ENCODE measurements around the gene PIK3C2G.
"Not testable (repeated sequence)": the region's sequence is repeated elsewhere in the genome, so short reads cannot be mapped to it uniquely, and the experiment has no call there.

Gene PIK3C2G

GRCh38 chr12:18483698-18484325 is 222.5 kb downstream of the PIK3C2G start:
- H3K27ac ChIP-seq (ENCODE audit: low read length), result no peak overlapping the region
- no peak overlapping the region for H3K4me3 ChIP-seq (ENCODE audit: low read length)
- no peaks in the 10 kb centered on the region for H3K36me3 ChIP-seq (ENCODE audit: control insufficient read depth, insufficient read depth, low read length)
- no peaks in the 10 kb centered on the region for H3K9me3 ChIP-seq (ENCODE audit: control insufficient read depth, insufficient read depth, low read length)
- H3K27me3 ChIP-seq (ENCODE audit: control insufficient read depth, insufficient read depth, low read length), result no peaks in the 10 kb centered on the region
- no peak for DNase-seq (ENCODE audit: low read depth, low spot score)
- no CpG with 5 or more reads among the region's 3 CpGs for WGBS (ENCODE audit: insufficient coverage, insufficient read length)
- 0 out of 2 replicates have a peak, but pooled peaks cover 2% of the 10 kb centered on the region for H3K4me1 ChIP-seq (ENCODE audit: control insufficient read depth, insufficient read depth, low read length)

DNA sequence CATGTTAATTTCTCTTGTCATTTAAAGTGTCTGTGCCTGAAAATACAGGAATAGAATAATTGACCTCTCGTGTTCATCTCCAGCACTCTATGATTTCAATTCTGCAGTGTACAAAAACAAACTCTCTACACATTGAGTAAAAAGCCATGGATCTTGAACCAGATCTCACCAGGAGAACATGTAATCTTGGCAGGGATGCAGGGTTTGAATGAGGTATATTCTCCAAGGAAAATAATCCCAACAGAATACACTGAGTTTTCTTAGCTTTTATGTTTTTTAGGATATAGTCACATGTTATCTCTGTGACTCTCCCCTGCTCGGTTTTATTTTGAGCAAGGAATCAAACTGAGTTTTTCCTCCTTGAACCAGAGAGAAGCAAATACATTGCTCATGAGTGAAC is 224.7 kb downstream of the PIK3C2G start:
- Histone ChIP-seq H3K36me3 (ENCODE audit: control insufficient read depth, insufficient read depth, low read length) (no peaks in the 10 kb centered on the region), H3K9me3 (ENCODE audit: control insufficient read depth, insufficient read depth, low read length) (no peaks in the 10 kb centered on the region), H3K4me3 (ENCODE audit: low read length) (no peak overlapping the region), H3K27ac (ENCODE audit: low read length) (no peak overlapping the region), H3K27me3 (ENCODE audit: control insufficient read depth, insufficient read depth, low read length) (no peaks in the 10 kb centered on the region), H3K4me1 (ENCODE audit: control insufficient read depth, insufficient read depth, low read length) (0 out of 2 replicates have a peak, but pooled peaks cover 2% of the 10 kb centered on the region)
- no CpG with 5 or more reads among the region's 2 CpGs for WGBS (ENCODE audit: insufficient coverage, insufficient read length)
- no peak for DNase-seq (ENCODE audit: low read depth, low spot score)

DNA sequence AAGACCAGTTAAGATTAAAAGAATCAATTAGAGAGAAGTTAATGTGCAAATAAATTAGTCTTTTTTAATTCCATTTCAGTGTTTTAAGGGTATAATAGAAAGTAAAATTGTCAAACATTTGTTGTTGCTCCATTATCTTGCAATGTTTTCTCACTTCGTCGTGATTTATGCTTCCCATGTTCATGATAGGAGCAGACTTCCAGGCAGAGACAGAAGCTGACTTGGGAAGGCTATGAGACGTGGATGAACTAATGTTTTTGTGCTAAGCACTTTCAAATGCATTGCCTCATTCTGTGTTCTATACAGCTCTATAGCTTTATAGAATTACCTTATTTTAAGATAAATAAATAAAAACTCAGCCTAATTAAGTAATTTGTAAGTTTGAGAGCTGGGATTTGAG is 226.2 kb downstream of the PIK3C2G start:
- H3K4me1 ChIP-seq (ENCODE audit: control insufficient read depth, insufficient read depth, low read length), result 0 out of 2 replicates have a peak, but pooled peaks cover 2% of the 10 kb centered on the region
- WGBS (ENCODE audit: insufficient coverage, insufficient read length), result no CpG with 5 or more reads among the region's 3 CpGs
- no peak for DNase-seq (ENCODE audit: low read depth, low spot score)
- no peaks in the 10 kb centered on the region for H3K27me3 ChIP-seq (ENCODE audit: control insufficient read depth, insufficient read depth, low read length)
- H3K9me3 ChIP-seq (ENCODE audit: control insufficient read depth, insufficient read depth, low read length), result no peaks in the 10 kb centered on the region
- H3K4me3 ChIP-seq (ENCODE audit: low read length), result no peak overlapping the region
- H3K27ac ChIP-seq (ENCODE audit: low read length), result no peak overlapping the region
- H3K36me3 ChIP-seq (ENCODE audit: control insufficient read depth, insufficient read depth, low read length), result no peaks in the 10 kb centered on the region

DNA sequence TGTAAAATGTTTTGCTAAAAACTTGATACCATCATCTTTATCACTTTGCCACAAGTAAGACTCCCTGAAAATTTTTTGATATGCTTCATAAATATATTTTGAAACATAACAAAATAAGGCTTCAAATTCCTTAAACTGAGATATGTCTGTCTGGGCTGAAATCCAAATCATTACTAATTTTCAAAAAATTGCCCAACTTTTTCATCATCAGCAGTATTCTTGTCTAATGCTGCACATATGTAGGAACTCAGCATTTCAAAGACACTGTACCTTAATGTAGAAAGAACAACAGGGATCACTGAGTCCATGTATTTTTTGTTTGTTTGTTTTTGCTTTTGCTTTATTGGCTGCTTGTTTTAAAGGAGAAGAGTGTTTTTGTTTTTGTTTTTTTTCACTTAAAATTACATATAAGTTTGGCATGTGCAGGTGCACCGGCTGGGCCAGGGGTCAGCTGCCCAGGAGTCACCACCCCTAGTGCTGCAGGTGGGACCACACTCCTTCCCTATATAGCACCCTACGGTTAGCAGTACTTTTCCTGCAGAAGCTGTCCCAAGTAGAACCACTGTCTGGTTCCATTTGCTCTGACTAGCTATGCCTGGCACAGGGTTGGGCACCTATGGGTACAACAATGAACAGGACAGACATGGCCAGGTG is 231.2 kb downstream of the PIK3C2G start:
- Histone ChIP-seq H3K4me1 (ENCODE audit: control insufficient read depth, insufficient read depth, low read length) (no peaks in the 10 kb centered on the region), H3K9me3 (ENCODE audit: control insufficient read depth, insufficient read depth, low read length) (no peaks in the 10 kb centered on the region), H3K4me3 (ENCODE audit: low read length) (no peak overlapping the region), H3K27ac (ENCODE audit: low read length) (no peak overlapping the region), H3K36me3 (ENCODE audit: control insufficient read depth, insufficient read depth, low read length) (no peaks in the 10 kb centered on the region), H3K27me3 (ENCODE audit: control insufficient read depth, insufficient read depth, low read length) (no peaks in the 10 kb centered on the region)
- no CpG with 5 or more reads among the region's 2 CpGs for WGBS (ENCODE audit: insufficient coverage, insufficient read length)
- no peak for DNase-seq (ENCODE audit: low read depth, low spot score)

- no peak for DNase-seq (ENCODE audit: low read depth, low spot score)
- Histone ChIP-seq H3K27me3 (ENCODE audit: control insufficient read depth, insufficient read depth, low read length) (no peaks in the 10 kb centered on the region), H3K4me1 (ENCODE audit: control insufficient read depth, insufficient read depth, low read length) (no peaks in the 10 kb centered on the region), H3K9me3 (ENCODE audit: control insufficient read depth, insufficient read depth, low read length) (no peaks in the 10 kb centered on the region), H3K27ac (ENCODE audit: low read length) (no peak overlapping the region), H3K4me3 (ENCODE audit: low read length) (no peak overlapping the region), H3K36me3 (ENCODE audit: control insufficient read depth, insufficient read depth, low read length) (no peaks in the 10 kb centered on the region)
- WGBS (ENCODE audit: insufficient coverage, insufficient read length), result no CpG with 5 or more reads among the region's 2 CpGs
These were observed 234.8 kb downstream of the PIK3C2G start for GRCh38 chr12:18496156-18496555.

DNA sequence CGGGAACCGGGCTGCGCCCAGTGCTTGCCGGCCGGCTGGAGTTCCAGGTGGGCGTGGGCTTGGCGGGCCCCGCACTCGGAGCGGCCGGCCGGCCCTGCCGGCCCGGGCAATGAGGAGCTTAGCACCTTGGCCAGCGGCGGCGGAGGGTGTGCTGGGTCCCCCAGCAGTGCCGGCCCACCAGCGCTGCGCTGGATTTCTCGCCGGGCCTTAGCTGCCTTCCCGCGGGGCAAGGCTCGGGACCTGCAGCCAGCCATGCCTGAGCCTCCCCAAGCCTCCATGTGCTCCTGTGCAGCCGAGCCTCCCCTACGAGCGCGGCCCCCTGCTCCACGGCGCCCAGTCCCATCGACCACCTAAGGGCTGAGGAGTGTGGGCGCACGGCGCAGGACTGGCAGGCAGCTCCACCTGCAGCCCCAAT is 238.8 kb downstream of the PIK3C2G start:
- not testable (repeated sequence) for H3K4me3 ChIP-seq (ENCODE audit: low read length); H3K4me1 ChIP-seq (ENCODE audit: control insufficient read depth, insufficient read depth, low read length); H3K36me3 ChIP-seq (ENCODE audit: control insufficient read depth, insufficient read depth, low read length); H3K27me3 ChIP-seq (ENCODE audit: control insufficient read depth, insufficient read depth, low read length); H3K9me3 ChIP-seq (ENCODE audit: control insufficient read depth, insufficient read depth, low read length); DNase-seq (ENCODE audit: low read depth, low spot score); H3K27ac ChIP-seq (ENCODE audit: low read length)
- WGBS (ENCODE audit: insufficient coverage, insufficient read length), result no CpG with 5 or more reads among the region's 35 CpGs

DNA sequence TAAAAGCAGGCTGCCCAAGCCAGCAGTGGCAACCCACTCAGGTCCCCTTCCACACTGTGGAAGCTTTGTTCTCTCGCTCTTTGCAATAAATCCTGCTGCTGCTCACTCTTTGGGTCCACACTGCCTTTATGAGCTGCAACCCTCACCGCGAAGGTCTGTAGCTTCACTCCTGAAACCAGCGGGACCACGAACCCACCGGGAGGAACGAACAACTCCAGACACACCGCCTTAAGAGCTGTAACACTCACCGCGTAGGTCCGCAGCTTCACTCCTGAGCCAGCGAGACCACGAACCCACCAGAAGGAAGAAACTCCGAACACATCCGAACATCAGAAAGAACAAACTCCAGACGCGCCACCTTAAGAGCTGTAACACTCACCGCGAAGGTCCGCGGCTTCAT is 239.4 kb downstream of the PIK3C2G start:
- DNase-seq (ENCODE audit: low read depth, low spot score); H3K9me3 ChIP-seq (ENCODE audit: control insufficient read depth, insufficient read depth, low read length); H3K36me3 ChIP-seq (ENCODE audit: control insufficient read depth, insufficient read depth, low read length); H3K27ac ChIP-seq (ENCODE audit: low read length); H3K4me1 ChIP-seq (ENCODE audit: control insufficient read depth, insufficient read depth, low read length); H3K4me3 ChIP-seq (ENCODE audit: low read length); H3K27me3 ChIP-seq (ENCODE audit: control insufficient read depth, insufficient read depth, low read length): not testable (repeated sequence)
- WGBS (ENCODE audit: insufficient coverage, insufficient read length), result no CpG with 5 or more reads among the region's 21 CpGs

DNA sequence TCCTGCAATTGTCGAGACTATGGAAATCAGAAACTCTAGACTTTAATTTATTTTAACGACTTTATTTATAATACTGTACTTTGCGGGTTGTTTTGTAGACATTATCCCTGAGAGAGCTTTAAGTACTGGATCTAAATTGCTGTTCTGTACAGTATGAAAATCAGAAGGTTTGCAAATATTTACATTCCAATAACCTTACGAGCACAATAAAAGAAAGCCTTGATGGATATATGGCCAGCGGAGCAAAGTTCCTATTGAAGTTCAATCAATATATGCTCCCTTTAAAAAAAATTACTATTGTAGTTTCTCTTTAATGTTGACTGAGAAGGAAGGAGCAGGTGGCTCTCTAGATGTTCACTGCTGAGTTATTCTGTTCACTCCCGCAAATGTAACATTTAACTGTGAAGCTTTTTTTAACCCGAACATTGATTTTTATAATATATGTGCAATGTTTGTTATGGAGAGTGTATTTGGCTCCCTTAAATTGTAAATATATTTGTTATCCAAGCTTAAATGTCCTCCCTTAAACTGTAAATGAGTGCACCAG is 241.2 kb downstream of the PIK3C2G start:
- no peak for DNase-seq (ENCODE audit: low read depth, low spot score)

DNA sequence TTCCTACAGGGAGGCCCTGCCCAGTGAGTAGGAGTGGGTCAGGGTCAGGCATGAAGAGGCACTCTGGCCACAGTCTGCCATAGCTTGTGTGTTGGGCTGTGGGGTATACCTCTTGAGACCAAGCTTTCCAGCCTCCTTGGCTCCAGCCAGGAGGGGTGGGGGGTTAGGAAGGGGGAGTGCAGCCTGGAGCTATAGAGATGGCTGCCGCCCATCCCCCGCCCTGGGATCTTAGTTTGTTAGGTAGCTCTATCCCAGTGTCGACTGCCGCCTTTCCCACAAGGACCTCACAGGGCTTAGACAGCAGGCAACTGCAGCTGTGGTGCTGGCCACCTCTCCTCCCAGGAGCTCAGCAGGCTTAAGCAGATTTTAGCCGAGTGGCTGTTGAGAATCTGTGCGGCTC is 260.1 kb downstream of the PIK3C2G start:
- H3K4me1 ChIP-seq (ENCODE audit: control insufficient read depth, insufficient read depth, low read length), result no peaks in the 10 kb centered on the region
- H3K4me3 ChIP-seq (ENCODE audit: low read length), result no peak overlapping the region
- no peaks in the 10 kb centered on the region for H3K36me3 ChIP-seq (ENCODE audit: control insufficient read depth, insufficient read depth, low read length)
- DNase-seq (ENCODE audit: low read depth, low spot score), result no peak
- H3K27ac ChIP-seq (ENCODE audit: low read length), result no peak overlapping the region
- WGBS (ENCODE audit: insufficient coverage, insufficient read length), result no CpG with 5 or more reads among the region's 6 CpGs
- no peaks in the 10 kb centered on the region for H3K27me3 ChIP-seq (ENCODE audit: control insufficient read depth, insufficient read depth, low read length)
- no peaks in the 10 kb centered on the region for H3K9me3 ChIP-seq (ENCODE audit: control insufficient read depth, insufficient read depth, low read length)

More for the DNA sequence above, 241.2 kb downstream of the PIK3C2G start:
- Histone ChIP-seq H3K9me3 (ENCODE audit: control insufficient read depth, insufficient read depth, low read length) (no peaks in the 10 kb centered on the region), H3K4me1 (ENCODE audit: control insufficient read depth, insufficient read depth, low read length) (no peaks in the 10 kb centered on the region), H3K4me3 (ENCODE audit: low read length) (no peak overlapping the region), H3K36me3 (ENCODE audit: control insufficient read depth, insufficient read depth, low read length) (no peaks in the 10 kb centered on the region), H3K27ac (ENCODE audit: low read length) (no peak overlapping the region), H3K27me3 (ENCODE audit: control insufficient read depth, insufficient read depth, low read length) (no peaks in the 10 kb centered on the region)
- no CpG with 5 or more reads among the region's 7 CpGs for WGBS (ENCODE audit: insufficient coverage, insufficient read length)

DNA sequence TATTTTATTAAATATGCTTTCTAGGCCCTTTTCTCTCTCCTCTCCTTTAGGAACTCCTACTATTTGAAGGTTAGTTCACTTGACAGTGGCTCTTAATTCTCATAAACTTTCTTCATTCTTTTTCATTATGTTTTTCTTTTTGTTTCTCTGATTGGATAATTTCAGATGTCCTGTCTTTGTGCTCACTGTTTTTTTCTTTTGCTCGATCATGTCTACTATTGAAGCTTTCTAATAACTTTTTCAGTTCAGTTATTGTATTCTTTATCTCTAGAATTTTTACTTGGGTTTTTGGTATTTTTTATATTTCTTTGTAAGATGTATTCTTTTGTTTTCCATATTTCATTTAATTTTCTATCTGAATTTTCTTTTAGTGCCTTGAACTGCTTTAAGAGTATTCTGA is 261.5 kb downstream of the PIK3C2G start:
- H3K27ac ChIP-seq (ENCODE audit: low read length), result no peak overlapping the region
- no CpG with 5 or more reads among the region's 1 CpG for WGBS (ENCODE audit: insufficient coverage, insufficient read length)

DNA sequence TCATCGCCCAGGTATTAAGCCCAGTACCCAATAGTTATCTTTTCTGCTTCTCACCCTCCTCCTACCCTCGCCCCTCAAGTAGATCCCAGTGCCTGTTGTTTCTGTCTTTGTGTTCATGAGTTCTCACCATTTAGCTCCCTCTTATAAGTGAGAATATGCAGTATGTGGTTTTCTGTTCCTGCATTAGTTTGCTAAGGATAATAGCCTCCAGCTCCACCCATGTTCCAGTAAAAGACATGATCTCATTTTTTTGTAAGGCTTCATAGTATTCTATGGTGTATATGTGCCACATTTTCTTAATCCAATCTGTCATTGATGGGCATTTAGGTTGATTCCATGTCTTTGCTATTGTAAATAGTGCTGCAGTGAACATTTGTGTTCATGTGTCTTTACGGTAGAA is 281.2 kb downstream of the PIK3C2G start:
- WGBS (ENCODE audit: insufficient coverage, insufficient read length), result no CpG with 5 or more reads among the region's 3 CpGs
- H3K27ac ChIP-seq (ENCODE audit: low read length); H3K4me3 ChIP-seq (ENCODE audit: low read length); DNase-seq (ENCODE audit: low read depth, low spot score); H3K9me3 ChIP-seq (ENCODE audit: control insufficient read depth, insufficient read depth, low read length); H3K4me1 ChIP-seq (ENCODE audit: control insufficient read depth, insufficient read depth, low read length); H3K27me3 ChIP-seq (ENCODE audit: control insufficient read depth, insufficient read depth, low read length); H3K36me3 ChIP-seq (ENCODE audit: control insufficient read depth, insufficient read depth, low read length): not testable (repeated sequence)

More for the DNA sequence above, 261.5 kb downstream of the PIK3C2G start:
- no peak for DNase-seq (ENCODE audit: low read depth, low spot score)
- Histone ChIP-seq H3K36me3 (ENCODE audit: control insufficient read depth, insufficient read depth, low read length) (no peaks in the 10 kb centered on the region), H3K9me3 (ENCODE audit: control insufficient read depth, insufficient read depth, low read length) (no peaks in the 10 kb centered on the region), H3K27me3 (ENCODE audit: control insufficient read depth, insufficient read depth, low read length) (no peaks in the 10 kb centered on the region), H3K4me3 (ENCODE audit: low read length) (no peak overlapping the region), H3K4me1 (ENCODE audit: control insufficient read depth, insufficient read depth, low read length) (no peaks in the 10 kb centered on the region)
